HepG2 (cell line): Measurements from ENCODE around the gene PRDM10. TPM values are rescaled to one million over a fixed set of nuclear protein-coding genes. Genes with fewer than 3 reads are reported as not detected.

Source experiments
- ATAC-seq: fragments of 200-7000 bp; cut with Tn5 transposase; 3 replicates; pipeline ENCODE4 v1.9.1; 2020; ENCODE audit warnings: mild to moderate bottlenecking, moderate library complexity
- BruUV-seq: library from RNA; stranded (reverse); fragments of 400-500 nt; replicated peaks from 2 replicates; lab custom pipeline; 2021; lab: Mats Ljungman, UMichigan
- CTCF ChIA-PET: fragments of 300-600 bp; formaldehyde crosslinking; extraction: SDS; loops from one replicate; lab custom pipeline; 2021; ENCODE audit warnings: low total read pairs, inconsistent platforms, low intra/inter-chr PET ratio; lab: Yijun Ruan, JAX
- POLR2A ChIA-PET: fragments of 350-600 bp; sonication (Branson Sonifier 250); formaldehyde crosslinking; loops from one replicate; lab custom pipeline; 2020; ENCODE audit warnings: antibody characterized with exemption, inconsistent platforms; lab: Yijun Ruan, JAX
- DNase-seq: peaks from one replicate; pipeline ENCODE4 v3.0.0-alpha.2; 2015; ENCODE audit warnings: low spot score
- FAIRE-seq: peaks from 3 replicates; lab custom pipeline; 2011; peaks lifted over from hg19 to GRCh38; lab: Jason Lieb, UNC
- H2AFZ ChIP-seq: one replicate; pipeline ENCODE4 v1.6.1; 2011; ENCODE audit warnings: low read length, inconsistent platforms
- H3K27ac ChIP-seq: fragments of 300-600 bp; 3 replicates; pipeline ENCODE4 v1.8.0; 2011; ENCODE audit warnings: mixed run types, mild to moderate bottlenecking, mixed read lengths, low read length, inconsistent platforms; ENCODE audit not compliant: insufficient read depth; ENCODE audit errors: extremely low read length
- H3K27me3 ChIP-seq, 2 experiments: fragments of 200-600 bp in 1 of 2; 2 replicates in 1 of 2; 3 replicates in 1 of 2; pipeline versions ENCODE4 v1.6.0 to v1.8.0; 2011; ENCODE audit warnings: low read length in 2 of 2, mild to moderate bottlenecking in 2 of 2, moderate library complexity in 2 of 2, inconsistent platforms in 1 of 2; ENCODE audit not compliant: insufficient read depth in 2 of 2, control insufficient read depth in 1 of 2
- H3K36me3 ChIP-seq, 2 experiments: fragments of 200-600 bp in 1 of 2; replicated peaks in 1 of 2; 2 replicates in 1 of 2; 3 replicates in 1 of 2; pipeline versions ENCODE4 v1.5.1 to v1.8.0; 2011; ENCODE audit warnings: low read length in 2 of 2, inconsistent platforms in 1 of 2; ENCODE audit not compliant: insufficient read depth in 2 of 2, control insufficient read depth in 1 of 2
- H3K4me1 ChIP-seq: 2 replicates; pipeline ENCODE4 v1.5.1; 2012; ENCODE audit warnings: low read length, inconsistent platforms; ENCODE audit not compliant: insufficient read depth
- H3K4me2 ChIP-seq: 2 replicates; pipeline ENCODE4 v1.6.0; 2011; ENCODE audit warnings: low read depth, low read length, inconsistent platforms
- H3K4me3 ChIP-seq, 3 experiments: fragments of 200-600 bp in 1 of 3; sonication (generic), shearing (Covaris generic) in 1 of 3; replicated peaks in 1 of 3; 2 replicates each; pipeline ENCODE4 v1.5.1; 2011 to 2016; ENCODE audit warnings: low read length in 3 of 3, inconsistent platforms in 2 of 3, low read depth in 2 of 3, mild to moderate bottlenecking in 2 of 3, control low read depth in 1 of 3, mixed read lengths in 1 of 3; ENCODE audit not compliant: insufficient read depth in 1 of 3
- H3K79me2 ChIP-seq: one replicate; pipeline ENCODE4 v1.6.1; 2011; ENCODE audit warnings: low read length, inconsistent platforms; ENCODE audit not compliant: insufficient read depth
- H3K9ac ChIP-seq: 2 replicates; pipeline ENCODE4 v1.6.0; 2011; ENCODE audit warnings: mild to moderate bottlenecking, low read depth, low read length, inconsistent platforms; ENCODE audit not compliant: insufficient read depth
- H3K9me3 ChIP-seq: 2 replicates; pipeline ENCODE4 v1.5.1; 2012; ENCODE audit warnings: mild to moderate bottlenecking, low read length
- H4K20me1 ChIP-seq: 2 replicates; pipeline ENCODE4 v1.6.0; 2011; ENCODE audit warnings: inconsistent platforms, mild to moderate bottlenecking, low read length, moderate library complexity; ENCODE audit not compliant: insufficient read depth
- HBP1 ChIP-seq: IDR thresholded peaks from 2 replicates; pipeline ENCODE4 v1.6.1; 2016; ENCODE audit warnings: low read depth, control low read depth
- MED13 ChIP-seq: sonication (generic); formaldehyde crosslinking; IDR thresholded peaks from 2 replicates; pipeline ENCODE4 v1.5.0; 2020; ENCODE audit warnings: missing genetic modification reagents
- NFIB ChIP-seq: sonication (generic); formaldehyde crosslinking; IDR thresholded peaks from 2 replicates; pipeline ENCODE4 v1.9.0; 2021; ENCODE audit warnings: missing genetic modification reagents, mild to moderate bottlenecking, borderline replicate concordance
- PHF5A ChIP-seq: IDR thresholded peaks from one replicate; pipeline ENCODE4 v1.6.1; 2018; ENCODE audit warnings: low read depth, missing genetic modification reagents; ENCODE audit not compliant: unreplicated experiment
- SNAI1 ChIP-seq: sonication (generic); formaldehyde crosslinking; IDR thresholded peaks from 2 replicates; pipeline ENCODE4 v1.5.0; 2020; ENCODE audit warnings: mild to moderate bottlenecking, missing genetic modification reagents, borderline replicate concordance
- SUZ12 ChIP-seq: fragments of 150-350 bp; IDR thresholded peaks from 2 replicates; pipeline ENCODE4 v1.6.1; 2014; ENCODE audit warnings: low read depth, low read length
- TCF12 ChIP-seq, 2 experiments: fragments of 450-650 bp in 1 of 2; sonication (generic) in 1 of 2; formaldehyde crosslinking in 1 of 2; IDR thresholded peaks; 2 replicates each; pipeline versions ENCODE4 v1.6.1 to v1.8.0; 2017 to 2022; ENCODE audit warnings: antibody characterized with exemption in 1 of 2, mild to moderate bottlenecking in 1 of 2, missing genetic modification reagents in 1 of 2, moderate library complexity in 1 of 2
- ZNF264 ChIP-seq: sonication (generic); formaldehyde crosslinking; IDR thresholded peaks from 2 replicates; pipeline ENCODE4 v1.4.0; 2020; ENCODE audit warnings: missing genetic modification reagents
- ZNF709 ChIP-seq: sonication (generic); formaldehyde crosslinking; IDR thresholded peaks from 2 replicates; pipeline ENCODE4 v1.5.0; 2020; ENCODE audit warnings: mild to moderate bottlenecking, missing genetic modification reagents
- WGBS: methylation state at CpG from one replicate; pipeline ENCODE4 v1.1.6; 2017; ENCODE audit warnings: low lambda C conversion rate; 5-methylcytosine and 5-hydroxymethylcytosine counted together
- in situ Hi-C: cut with HindIII; loops from 2 replicates; pipeline ENCODE4 v1.10.0; 2017; ENCODE audit warnings: low pct_unique_long_range_greater_than_20kb; ENCODE audit not compliant: extremely low pct_ligation_motif_present
- intact Hi-C: fragments of 100-400 bp; cut with micrococcal nuclease; formaldehyde crosslinking; loops from one replicate; pipeline ENCODE4 v1.10.0; 2022; ENCODE audit not compliant: unreplicated experiment
- polyA plus RNA-seq, 8 experiments: library from polyadenylated mRNA; depleted of rRNA in 3 of 8; stranded (reverse) in 7 of 8; unstranded in 1 of 8; fragments of >200 nt; fragmentation: Illumina TruSeq in 4 of 8; extraction: Trizol in 4 of 8; gene quantifications; 2 replicates each; pipeline versions ENCODE4 v1.2.1 to v1.2.3, GENCODE V29; 2011 to 2016; ENCODE audit warnings: low read depth in 4 of 8, missing spikeins in 1 of 8, mixed read lengths in 1 of 8; ENCODE audit not compliant: insufficient read depth in 1 of 8
- total RNA-seq, 5 experiments: library from RNA; depleted of rRNA; stranded (reverse); fragments of >200 nt; fragmentation: Illumina TruSeq; extraction: Trizol; gene quantifications; 2 replicates each; pipeline ENCODE4 v1.2.3, GENCODE V29; 2016; ENCODE audit warnings: low read depth in 1 of 5
- TF ChIP-seq, protein P1 (sequence below): sonication (generic); formaldehyde crosslinking; IDR thresholded peaks from 2 replicates; pipeline ENCODE4 v1.5.1; 2020; ENCODE audit warnings: mild to moderate bottlenecking, missing genetic modification reagents, moderate library complexity

PRDM10 gene
- total and polyA plus RNA-seq, 2 of the 13 experiments (the other 11 are each of a cell fraction or from before 2014, with no cell fraction given) = 5.7 to 5.8 TPM

GRCh38 chr11:129880311-129880710 is 122.3 kb downstream of the PRDM10 start (continued):
- no peak for TF ChIP-seq HBP1 (CRISPR knock-in tag)
- TF ChIP-seq, protein P1, sequence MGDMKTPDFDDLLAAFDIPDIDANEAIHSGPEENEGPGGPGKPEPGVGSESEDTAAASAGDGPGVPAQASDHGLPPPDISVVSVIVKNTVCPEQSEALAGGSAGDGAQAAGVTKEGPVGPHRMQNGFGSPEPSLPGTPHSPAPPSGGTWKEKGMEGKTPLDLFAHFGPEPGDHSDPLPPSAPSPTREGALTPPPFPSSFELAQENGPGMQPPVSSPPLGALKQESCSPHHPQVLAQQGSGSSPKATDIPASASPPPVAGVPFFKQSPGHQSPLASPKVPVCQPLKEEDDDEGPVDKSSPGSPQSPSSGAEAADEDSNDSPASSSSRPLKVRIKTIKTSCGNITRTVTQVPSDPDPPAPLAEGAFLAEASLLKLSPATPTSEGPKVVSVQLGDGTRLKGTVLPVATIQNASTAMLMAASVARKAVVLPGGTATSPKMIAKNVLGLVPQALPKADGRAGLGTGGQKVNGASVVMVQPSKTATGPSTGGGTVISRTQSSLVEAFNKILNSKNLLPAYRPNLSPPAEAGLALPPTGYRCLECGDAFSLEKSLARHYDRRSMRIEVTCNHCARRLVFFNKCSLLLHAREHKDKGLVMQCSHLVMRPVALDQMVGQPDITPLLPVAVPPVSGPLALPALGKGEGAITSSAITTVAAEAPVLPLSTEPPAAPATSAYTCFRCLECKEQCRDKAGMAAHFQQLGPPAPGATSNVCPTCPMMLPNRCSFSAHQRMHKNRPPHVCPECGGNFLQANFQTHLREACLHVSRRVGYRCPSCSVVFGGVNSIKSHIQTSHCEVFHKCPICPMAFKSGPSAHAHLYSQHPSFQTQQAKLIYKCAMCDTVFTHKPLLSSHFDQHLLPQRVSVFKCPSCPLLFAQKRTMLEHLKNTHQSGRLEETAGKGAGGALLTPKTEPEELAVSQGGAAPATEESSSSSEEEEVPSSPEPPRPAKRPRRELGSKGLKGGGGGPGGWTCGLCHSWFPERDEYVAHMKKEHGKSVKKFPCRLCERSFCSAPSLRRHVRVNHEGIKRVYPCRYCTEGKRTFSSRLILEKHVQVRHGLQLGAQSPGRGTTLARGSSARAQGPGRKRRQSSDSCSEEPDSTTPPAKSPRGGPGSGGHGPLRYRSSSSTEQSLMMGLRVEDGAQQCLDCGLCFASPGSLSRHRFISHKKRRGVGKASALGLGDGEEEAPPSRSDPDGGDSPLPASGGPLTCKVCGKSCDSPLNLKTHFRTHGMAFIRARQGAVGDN (CRISPR knock-in tag) = no peak

DNA sequence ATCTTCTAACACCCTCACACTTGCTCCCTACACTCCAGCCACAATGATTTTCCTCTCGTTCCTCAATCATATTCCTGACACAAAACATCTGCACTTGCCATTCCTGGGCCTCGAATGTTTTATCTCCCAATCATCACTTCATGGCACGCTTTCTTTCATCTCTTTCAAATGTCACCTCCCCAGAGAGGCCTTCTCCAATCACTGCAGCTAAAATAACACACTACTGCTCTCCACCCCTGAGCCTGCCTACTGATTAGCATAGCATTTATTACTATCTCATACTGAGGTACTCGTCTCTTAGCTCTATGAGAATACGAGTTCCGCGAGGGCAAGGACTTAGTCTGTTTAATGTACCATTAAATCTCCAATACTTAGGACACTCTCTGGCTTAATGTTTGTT is 130.7 kb downstream of the PRDM10 start:
- Histone ChIP-seq H2AFZ (no peak overlapping the region), H3K27me3 (no peaks in the 10 kb centered on the region), H3K9ac (no peak overlapping the region), H3K79me2 (no peaks in the 10 kb centered on the region), H3K9me3 (no peaks in the 10 kb centered on the region), H3K27ac (no peak overlapping the region), H3K4me2 (no peak overlapping the region), H3K36me3 (peaks cover 45 to 93% of the 10 kb centered on the region in 2 experiments)
- CTCF ChIA-PET = no interaction called here
- DNase-seq = no peak
- POLR2A ChIA-PET = no interaction called here
- no peak for ATAC-seq
- 94% methylated on average over 7 of the region's 7 CpGs for WGBS
- intact Hi-C loops = loop anchor here (5.0 kb wide), 1 partner anchor 85 kb away; no protein-coding TSS in a partner anchor
- FAIRE-seq = no peak
- TF ChIP-seq NFIB (CRISPR knock-in tag) (no peak), TCF12 (IDR thresholded peaks at IDR 0.05) (no peak), TCF12 (CRISPR knock-in tag; IDR thresholded peaks at IDR 0.05) (no peak), SUZ12 (no peak), ZNF264 (CRISPR knock-in tag) (no peak), ZNF709 (no peak), MED13 (CRISPR knock-in tag) (no peak), PHF5A (CRISPR knock-in tag) (no peak), SNAI1 (CRISPR knock-in tag) (no peak)
- TF ChIP-seq, all 625 proteins: peak for 0
- BruUV-seq = no TSS peak
- in situ Hi-C loops = loop anchor here (10.0 kb wide), 1 partner anchor 87 kb away; no protein-coding TSS in a partner anchor
- Histone ChIP-seq H3K4me1 (no peaks in the 10 kb centered on the region), H4K20me1 (no peaks in the 10 kb centered on the region), H3K4me3 (no peak overlapping the region)
